Measurements from ENCODE around the gene LYPLAL1. TPM values are rescaled to one million over a fixed set of nuclear protein-coding genes. Genes with fewer than 3 reads are reported as not detected.

The LYPLAL1 gene
- total RNA-seq, 1 experiment from 2014 or later = 21.1 TPM

DNA sequence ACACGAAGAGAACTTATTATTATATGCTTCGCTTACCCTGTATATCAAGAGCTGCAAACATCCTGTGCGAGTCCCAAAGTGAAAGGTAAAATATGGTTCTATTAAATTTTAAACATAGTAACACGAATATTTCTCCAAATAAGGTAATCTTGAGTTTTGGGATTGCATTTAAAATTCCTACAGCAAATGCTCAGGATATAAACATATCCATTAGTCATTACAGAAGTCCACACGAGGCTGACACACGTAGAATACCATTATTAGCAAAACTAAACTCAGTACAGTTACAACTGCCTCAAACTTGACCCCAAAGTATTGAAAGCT is 282 bp upstream of the LYPLAL1 start:
- no peaks in the 10 kb centered on the region for H3K4me1 ChIP-seq (ENCODE audit: insufficient read depth, low read length)
- H3K23me2 ChIP-seq (ENCODE audit: insufficient read length, low read depth, low read length, poor library complexity, severe bottlenecking) = peaks cover 9% of the 10 kb centered on the region
- no peaks in the 10 kb centered on the region for H3K27me3 Mint-ChIP-seq (ENCODE audit: low read depth)
- no peak overlapping the region for H2BK120ac ChIP-seq (ENCODE audit: low read depth, low read length, poor library complexity, severe bottlenecking)
- no peak overlapping the region for H3K23ac ChIP-seq (ENCODE audit: insufficient read length, low read depth, low read length)
- no peak overlapping the region for H3K9ac ChIP-seq (ENCODE audit: extremely low read depth, insufficient read length, low read length)
- H3K9me3 ChIP-seq (ENCODE audit: control insufficient read depth, low read depth, low read length) = no peaks in the 10 kb centered on the region
- H2BK15ac ChIP-seq (ENCODE audit: low read depth, low read length) = no peak overlapping the region
- no peak overlapping the region for H4K5ac ChIP-seq (ENCODE audit: insufficient read length, low read depth, low read length)
- no peak overlapping the region for H4K8ac ChIP-seq (replicated peaks; ENCODE audit: insufficient read length, low read depth, low read length)
- no peak overlapping the region for H3K27ac ChIP-seq (ENCODE audit: insufficient read length, low read depth, low read length)
- no peaks in the 10 kb centered on the region for H3K27me3 ChIP-seq (ENCODE audit: insufficient read depth, low read length)
- no CpG with 5 or more reads among the region's 6 CpGs for WGBS (ENCODE audit: extremely low coverage, insufficient read length, low lambda C conversion rate)
- no peaks in the 10 kb centered on the region for H3K79me1 ChIP-seq (ENCODE audit: insufficient read depth, low read depth, low read length, poor library complexity, severe bottlenecking)
- H3K56ac ChIP-seq (ENCODE audit: insufficient read length, low read depth, low read length) = no peak overlapping the region
- H2BK5ac ChIP-seq (ENCODE audit: insufficient read length, low read length) = no peak overlapping the region
- H3K9me3 Mint-ChIP-seq = no peaks in the 10 kb centered on the region; a peak in 2 of 5 replicates
- no peak overlapping the region for H2BK12ac ChIP-seq (ENCODE audit: insufficient read length, low read depth, low read length)
- H3K18ac ChIP-seq (ENCODE audit: insufficient read length, low read depth, low read length) = no peak overlapping the region
- no peak overlapping the region for H4K91ac ChIP-seq (ENCODE audit: insufficient read length, low read depth, low read length)
- no peak overlapping the region for H3K4me2 ChIP-seq (ENCODE audit: insufficient read depth, insufficient read length, low read length)
- no peak overlapping the region for H3K14ac ChIP-seq (ENCODE audit: insufficient read depth, low read length)
- H3K4me1 Mint-ChIP-seq = peaks cover 24% of the 10 kb centered on the region in 2 experiments
- H3T11ph ChIP-seq (ENCODE audit: low read length) = no peak overlapping the region
- H3K4ac ChIP-seq (ENCODE audit: low read depth, low read length) = no peak overlapping the region
- TF ChIP-seq, protein P1, sequence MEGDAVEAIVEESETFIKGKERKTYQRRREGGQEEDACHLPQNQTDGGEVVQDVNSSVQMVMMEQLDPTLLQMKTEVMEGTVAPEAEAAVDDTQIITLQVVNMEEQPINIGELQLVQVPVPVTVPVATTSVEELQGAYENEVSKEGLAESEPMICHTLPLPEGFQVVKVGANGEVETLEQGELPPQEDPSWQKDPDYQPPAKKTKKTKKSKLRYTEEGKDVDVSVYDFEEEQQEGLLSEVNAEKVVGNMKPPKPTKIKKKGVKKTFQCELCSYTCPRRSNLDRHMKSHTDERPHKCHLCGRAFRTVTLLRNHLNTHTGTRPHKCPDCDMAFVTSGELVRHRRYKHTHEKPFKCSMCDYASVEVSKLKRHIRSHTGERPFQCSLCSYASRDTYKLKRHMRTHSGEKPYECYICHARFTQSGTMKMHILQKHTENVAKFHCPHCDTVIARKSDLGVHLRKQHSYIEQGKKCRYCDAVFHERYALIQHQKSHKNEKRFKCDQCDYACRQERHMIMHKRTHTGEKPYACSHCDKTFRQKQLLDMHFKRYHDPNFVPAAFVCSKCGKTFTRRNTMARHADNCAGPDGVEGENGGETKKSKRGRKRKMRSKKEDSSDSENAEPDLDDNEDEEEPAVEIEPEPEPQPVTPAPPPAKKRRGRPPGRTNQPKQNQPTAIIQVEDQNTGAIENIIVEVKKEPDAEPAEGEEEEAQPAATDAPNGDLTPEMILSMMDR (conservative IDR thresholded peaks at IDR 0.05) = no peak
- no peak overlapping the region for H2AK5ac ChIP-seq (ENCODE audit: insufficient read length, low read length)
- peak overlapping the region; percentile 94 to 95 for H3K4me3 Mint-ChIP-seq
- no peaks in the 10 kb centered on the region for H4K20me1 ChIP-seq (ENCODE audit: control insufficient read depth, insufficient read depth, insufficient read length)
- H3K36me3 Mint-ChIP-seq (ENCODE audit: insufficient read depth in 1 of 3, low read depth in 3 of 3) = no peaks in the 10 kb centered on the region
- DNase-seq = no peak
- H2BK20ac ChIP-seq (ENCODE audit: low read depth, low read length, poor library complexity, severe bottlenecking) = no peak overlapping the region
- no peak overlapping the region for H3K27ac Mint-ChIP-seq
- H2AFZ ChIP-seq (ENCODE audit: low read length) = no peak overlapping the region
- no peaks in the 10 kb centered on the region for H3K79me2 ChIP-seq (ENCODE audit: insufficient read depth, low read length)
